ENCODE results near the gene RAB37. TPM values are rescaled to one million over a fixed set of nuclear protein-coding genes. Genes with fewer than 3 reads are reported as not detected.
A peak's percentile ranks its signal among the peaks of the same experiment; 100 is the strongest.

The RAB37 gene
- total and polyA plus RNA-seq, 4 donors = 1.4 to 3.4 (median 1.9) TPM

DNA sequence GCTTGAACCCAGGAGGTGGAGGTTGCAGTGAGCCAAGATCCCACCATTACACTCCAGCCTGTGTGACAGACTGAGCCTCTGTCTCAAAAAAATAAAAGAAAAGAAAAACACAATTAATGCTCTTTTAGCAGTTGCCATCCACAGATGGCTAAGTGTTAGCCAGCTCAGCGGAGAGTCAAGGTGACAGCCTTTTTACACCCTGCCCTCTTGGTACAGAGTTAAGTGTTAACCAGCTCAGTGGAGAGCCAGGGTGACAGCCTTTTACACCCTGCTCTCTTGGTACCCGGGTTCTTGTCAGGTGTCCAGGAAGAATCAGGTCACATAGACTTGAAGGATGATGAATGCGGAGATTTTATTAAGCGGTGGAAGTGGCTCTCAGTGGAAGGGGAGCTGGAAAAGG, 16.6 kb upstream of the RAB37 start:
- 89% methylated on average over 4 of the region's 4 CpGs for WGBS, 2 donors
- Histone ChIP-seq H3K36me3 (ENCODE audit: control insufficient read depth in 1 of 2, insufficient read depth in 2 of 2, low read length in 1 of 2) (no peaks in the 10 kb centered on the region), H3K27ac (ENCODE audit: low read depth in 1 of 2, low read length in 2 of 2) (no peak overlapping the region), H3K4me3 (ENCODE audit: low read length in 2 of 2) (no peak overlapping the region), H3K27me3 (ENCODE audit: control insufficient read depth in 1 of 2, insufficient read depth in 2 of 2, low read length in 1 of 2) (peaks cover 0 to 2% of the 10 kb centered on the region in 2 donors), H3K9me3 (ENCODE audit: control insufficient read depth, low read length) (peaks cover 6% of the 10 kb centered on the region), H3K4me1 (ENCODE audit: control insufficient read depth in 1 of 2, insufficient read depth in 2 of 2, low read length in 2 of 2) (no peaks in the 10 kb centered on the region)
- DNase-seq = no peak
- no peak for ATAC-seq (ENCODE audit: low FRiP score)
- intact Hi-C loops (cut with DNase I) = no loop called here

DNA sequence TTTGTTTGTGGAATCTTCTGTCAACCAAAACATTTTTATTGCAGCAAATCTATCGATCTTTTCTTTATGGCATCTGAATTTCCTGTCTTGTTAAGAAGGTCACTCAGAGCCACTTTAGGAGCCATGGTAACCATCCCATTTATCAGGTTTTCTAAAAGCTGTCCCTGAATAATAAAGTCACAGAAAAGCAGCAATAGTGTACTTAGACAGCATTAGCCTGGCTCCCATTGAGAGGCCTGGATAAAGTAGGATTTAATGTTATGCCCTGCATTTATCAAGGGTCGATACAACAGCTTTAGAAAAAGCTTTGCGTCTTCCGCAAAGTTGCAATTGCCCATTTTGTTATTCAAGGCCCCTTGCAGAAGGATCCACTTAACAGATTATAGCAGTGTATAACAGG, 14.3 kb upstream of the RAB37 start:
- Histone ChIP-seq H3K27ac (ENCODE audit: low read depth in 1 of 2, low read length in 2 of 2) (no peak overlapping the region), H3K36me3 (ENCODE audit: control insufficient read depth in 1 of 2, insufficient read depth in 2 of 2, low read length in 1 of 2) (no peaks in the 10 kb centered on the region), H3K4me1 (ENCODE audit: control insufficient read depth in 1 of 2, insufficient read depth in 2 of 2, low read length in 2 of 2) (no peaks in the 10 kb centered on the region), H3K9me3 (ENCODE audit: control insufficient read depth, low read length) (peaks cover 6% of the 10 kb centered on the region), H3K4me3 (ENCODE audit: low read length in 2 of 2) (no peak overlapping the region), H3K27me3 (ENCODE audit: control insufficient read depth in 1 of 2, insufficient read depth in 2 of 2, low read length in 1 of 2) (peaks cover 0 to 2% of the 10 kb centered on the region in 2 donors)
- DNase-seq = no peak
- no peak for ATAC-seq (ENCODE audit: low FRiP score)
- WGBS, 2 donors = 72 to 83% methylated on average over 4 of the region's 4 CpGs
- intact Hi-C loops (cut with DNase I) = no loop called here

GRCh38 chr17:74723891-74724290, 13.2 kb upstream of the RAB37 start:
- DNase-seq (no peak), ATAC-seq (ENCODE audit: low FRiP score) (no peak)
- peaks cover 6% of the 10 kb centered on the region for H3K9me3 ChIP-seq (ENCODE audit: control insufficient read depth, low read length)
- no peak overlapping the region for H3K4me3 ChIP-seq (ENCODE audit: low read length in 2 of 2)
- H3K4me1 ChIP-seq (ENCODE audit: control insufficient read depth in 1 of 2, insufficient read depth in 2 of 2, low read length in 2 of 2) = no peaks in the 10 kb centered on the region
- intact Hi-C loops (cut with DNase I) = no loop called here
- 42 to 53% methylated on average over 5 of the region's 5 CpGs for WGBS, 2 donors
- H3K36me3 ChIP-seq (ENCODE audit: control insufficient read depth in 1 of 2, insufficient read depth in 2 of 2, low read length in 1 of 2) = no peaks in the 10 kb centered on the region
- peaks cover 0 to 2% of the 10 kb centered on the region in 2 donors for H3K27me3 ChIP-seq (ENCODE audit: control insufficient read depth in 1 of 2, insufficient read depth in 2 of 2, low read length in 1 of 2)
- H3K27ac ChIP-seq (ENCODE audit: low read depth in 1 of 2, low read length in 2 of 2) = no peak overlapping the region

- Histone ChIP-seq H3K27me3 (ENCODE audit: control insufficient read depth in 1 of 2, insufficient read depth in 2 of 2, low read length in 1 of 2) (peaks cover 0 to 2% of the 10 kb centered on the region in 2 donors), H3K27ac (ENCODE audit: low read depth in 1 of 2, low read length in 2 of 2) (no peak overlapping the region), H3K9me3 (ENCODE audit: control insufficient read depth, low read length) (peaks cover 6% of the 10 kb centered on the region), H3K4me1 (ENCODE audit: control insufficient read depth in 1 of 2, insufficient read depth in 2 of 2, low read length in 2 of 2) (no peaks in the 10 kb centered on the region), H3K4me3 (ENCODE audit: low read length in 2 of 2) (no peak overlapping the region), H3K36me3 (ENCODE audit: control insufficient read depth in 1 of 2, insufficient read depth in 2 of 2, low read length in 1 of 2) (no peaks in the 10 kb centered on the region)
- DNase-seq (no peak), ATAC-seq (ENCODE audit: low FRiP score) (no peak)
- intact Hi-C loops (cut with DNase I) = no loop called here
- WGBS, 2 donors = 80 to 84% methylated on average over 3 of the region's 3 CpGs
Measured at GRCh38 chr17:74725111-74725510, 11.9 kb upstream of the RAB37 start.

GRCh38 chr17:74728033-74728701, 8.9 kb upstream of the RAB37 start:
- ATAC-seq (ENCODE audit: low FRiP score) = no peak
- WGBS, 2 donors = 88 to 92% methylated on average over 3 of the region's 3 CpGs
- Histone ChIP-seq H3K27me3 (ENCODE audit: control insufficient read depth in 1 of 2, insufficient read depth in 2 of 2, low read length in 1 of 2) (no peaks in the 10 kb centered on the region), H3K4me3 (ENCODE audit: low read length in 2 of 2) (no peak overlapping the region), H3K27ac (ENCODE audit: low read depth in 1 of 2, low read length in 2 of 2) (no peak overlapping the region), H3K36me3 (ENCODE audit: control insufficient read depth in 1 of 2, insufficient read depth in 2 of 2, low read length in 1 of 2) (no peaks in the 10 kb centered on the region), H3K9me3 (ENCODE audit: control insufficient read depth, low read length) (no peaks in the 10 kb centered on the region), H3K4me1 (ENCODE audit: control insufficient read depth in 1 of 2, insufficient read depth in 2 of 2, low read length in 2 of 2) (no peaks in the 10 kb centered on the region)
- intact Hi-C loops (cut with DNase I) = no loop called here
- DNase-seq = no peak

DNA sequence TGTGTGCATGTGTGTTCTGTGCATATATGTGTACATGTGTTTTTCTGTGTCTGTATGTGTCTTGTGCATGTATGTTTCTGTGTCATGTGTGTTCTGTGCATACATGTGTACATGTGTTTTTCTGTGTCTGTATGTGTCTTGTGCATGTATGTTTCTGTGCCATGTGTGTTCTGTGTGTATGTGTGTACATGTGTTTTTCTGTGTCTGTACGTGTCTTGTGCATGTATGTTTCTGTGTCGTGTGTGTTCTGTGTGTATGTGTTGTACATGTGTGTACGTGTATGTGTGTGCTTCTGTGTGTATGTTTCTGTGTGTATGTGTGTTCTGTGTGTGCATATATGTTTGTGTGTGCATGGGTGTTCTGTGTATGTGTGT, 8.4 kb upstream of the RAB37 start:
- H3K27me3 ChIP-seq (ENCODE audit: control insufficient read depth in 1 of 2, insufficient read depth in 2 of 2, low read length in 1 of 2) = no peaks in the 10 kb centered on the region
- no peaks in the 10 kb centered on the region for H3K9me3 ChIP-seq (ENCODE audit: control insufficient read depth, low read length)
- no peak overlapping the region for H3K27ac ChIP-seq (ENCODE audit: low read depth in 1 of 2, low read length in 2 of 2)
- 91 to 92% methylated on average over 3 of the region's 3 CpGs for WGBS, 2 donors
- H3K4me1 ChIP-seq (ENCODE audit: control insufficient read depth in 1 of 2, insufficient read depth in 2 of 2, low read length in 2 of 2) = no peaks in the 10 kb centered on the region
- no peaks in the 10 kb centered on the region for H3K36me3 ChIP-seq (ENCODE audit: control insufficient read depth in 1 of 2, insufficient read depth in 2 of 2, low read length in 1 of 2)
- no peak for DNase-seq
- intact Hi-C loops (cut with DNase I) = no loop called here
- no peak overlapping the region for H3K4me3 ChIP-seq (ENCODE audit: low read length in 2 of 2)
- no peak for ATAC-seq (ENCODE audit: low FRiP score)

DNA sequence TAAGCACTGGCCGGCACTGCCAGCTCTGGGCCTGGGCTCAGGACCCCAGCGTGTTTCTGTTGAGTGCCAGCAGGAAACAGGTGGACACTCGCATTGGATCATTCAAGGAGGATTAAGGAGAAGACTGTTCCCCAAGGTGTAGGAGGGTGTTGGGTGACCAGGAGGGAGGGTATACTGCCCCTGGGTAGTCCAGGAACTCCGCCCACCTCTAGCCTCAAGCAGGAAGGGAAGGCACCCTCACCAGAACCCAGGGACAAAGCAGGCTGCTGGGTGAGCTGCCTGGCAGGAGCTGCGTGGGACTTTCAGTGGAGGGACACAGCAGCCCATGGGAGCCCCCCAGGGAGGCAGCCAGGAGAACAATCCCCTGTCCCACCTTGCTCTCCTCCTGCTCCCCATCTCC, 7.7 kb upstream of the RAB37 start:
- 91 to 96% methylated on average over 5 of the region's 5 CpGs for WGBS, 2 donors
- no peaks in the 10 kb centered on the region for H3K4me1 ChIP-seq (ENCODE audit: control insufficient read depth in 1 of 2, insufficient read depth in 2 of 2, low read length in 2 of 2)

GRCh38 chr17:74729866-74730265, 7.2 kb upstream of the RAB37 start:
- no peak overlapping the region for H3K4me3 ChIP-seq (ENCODE audit: low read length in 2 of 2)
- no peak overlapping the region for H3K27ac ChIP-seq (ENCODE audit: low read depth in 1 of 2, low read length in 2 of 2)
- H3K9me3 ChIP-seq (ENCODE audit: control insufficient read depth, low read length) = no peaks in the 10 kb centered on the region
- H3K36me3 ChIP-seq (ENCODE audit: control insufficient read depth in 1 of 2, insufficient read depth in 2 of 2, low read length in 1 of 2) = no peaks in the 10 kb centered on the region
- ATAC-seq (ENCODE audit: low FRiP score) (no peak), DNase-seq (no peak)
- WGBS, 2 donors = 70 to 80% methylated on average over 15 of the region's 15 CpGs
- H3K4me1 ChIP-seq (ENCODE audit: control insufficient read depth in 1 of 2, insufficient read depth in 2 of 2, low read length in 2 of 2) = no peaks in the 10 kb centered on the region
- intact Hi-C loops (cut with DNase I) = no loop called here
- H3K27me3 ChIP-seq (ENCODE audit: control insufficient read depth in 1 of 2, insufficient read depth in 2 of 2, low read length in 1 of 2) = no peaks in the 10 kb centered on the region

More for the DNA sequence above, 7.7 kb upstream of the RAB37 start:
- Histone ChIP-seq H3K27me3 (ENCODE audit: control insufficient read depth in 1 of 2, insufficient read depth in 2 of 2, low read length in 1 of 2) (no peaks in the 10 kb centered on the region), H3K27ac (ENCODE audit: low read depth in 1 of 2, low read length in 2 of 2) (no peak overlapping the region), H3K4me3 (ENCODE audit: low read length in 2 of 2) (no peak overlapping the region), H3K9me3 (ENCODE audit: control insufficient read depth, low read length) (no peaks in the 10 kb centered on the region), H3K36me3 (ENCODE audit: control insufficient read depth in 1 of 2, insufficient read depth in 2 of 2, low read length in 1 of 2) (no peaks in the 10 kb centered on the region)
- intact Hi-C loops (cut with DNase I) = no loop called here
- ATAC-seq (ENCODE audit: low FRiP score) (no peak), DNase-seq (no peak)

- intact Hi-C loops (cut with DNase I) = no loop called here
- Histone ChIP-seq H3K4me3 (ENCODE audit: low read length in 2 of 2) (no peak overlapping the region), H3K27me3 (ENCODE audit: control insufficient read depth in 1 of 2, insufficient read depth in 2 of 2, low read length in 1 of 2) (no peaks in the 10 kb centered on the region), H3K36me3 (ENCODE audit: control insufficient read depth in 1 of 2, insufficient read depth in 2 of 2, low read length in 1 of 2) (no peaks in the 10 kb centered on the region), H3K27ac (ENCODE audit: low read depth in 1 of 2, low read length in 2 of 2) (no peak overlapping the region), H3K4me1 (ENCODE audit: control insufficient read depth in 1 of 2, insufficient read depth in 2 of 2, low read length in 2 of 2) (no peaks in the 10 kb centered on the region), H3K9me3 (ENCODE audit: control insufficient read depth, low read length) (no peaks in the 10 kb centered on the region)
- peak in 1 of 2 donors; percentile 47 for DNase-seq
- ATAC-seq (ENCODE audit: low FRiP score) = no peak
- 78 to 81% methylated on average over 16 of the region's 16 CpGs for WGBS, 2 donors
Measured at GRCh38 chr17:74730491-74731346, 6.3 kb upstream of the RAB37 start.
